ENCODE data around the gene CORO6.

GRCh38 chr17:29585080-29585751 is 37.5 kb downstream of the CORO6 start:
- TF ChIP-seq CTCF (IDR thresholded peaks at IDR 0.05) (peak in 1 of 6 experiments; percentile 11), POLR2A (IDR thresholded peaks at IDR 0.05) (no peak)
